ENCODE data around the gene BTBD2. TPM values are rescaled to one million over a fixed set of nuclear protein-coding genes. Genes with fewer than 3 reads are reported as not detected.

Gene BTBD2
- total and polyA plus RNA-seq, 2 experiments from 2014 or later: 56.4 to 76.0 TPM

GRCh38 chr19:1974381-1975161, 40.9 kb downstream of the BTBD2 start:
- H4K20me1 ChIP-seq (ENCODE audit: insufficient read depth, poor library complexity, severe bottlenecking): peaks cover 17% of the 10 kb centered on the region
- H2AFZ ChIP-seq: no peak overlapping the region
- H3K9me3 ChIP-seq (ENCODE audit: low read depth): no peaks in the 10 kb centered on the region
- H3K9me2 ChIP-seq (replicated peaks; ENCODE audit: insufficient read depth): no peaks in the 10 kb centered on the region
- no peak for DNase-seq (ENCODE audit: low spot score)
- H3K4me1 ChIP-seq (ENCODE audit: insufficient read depth): no peaks in the 10 kb centered on the region
- no peaks in the 10 kb centered on the region for H3K36me3 ChIP-seq (replicated peaks; ENCODE audit: insufficient read depth, low read depth)
- TF ChIP-seq, protein P1, sequence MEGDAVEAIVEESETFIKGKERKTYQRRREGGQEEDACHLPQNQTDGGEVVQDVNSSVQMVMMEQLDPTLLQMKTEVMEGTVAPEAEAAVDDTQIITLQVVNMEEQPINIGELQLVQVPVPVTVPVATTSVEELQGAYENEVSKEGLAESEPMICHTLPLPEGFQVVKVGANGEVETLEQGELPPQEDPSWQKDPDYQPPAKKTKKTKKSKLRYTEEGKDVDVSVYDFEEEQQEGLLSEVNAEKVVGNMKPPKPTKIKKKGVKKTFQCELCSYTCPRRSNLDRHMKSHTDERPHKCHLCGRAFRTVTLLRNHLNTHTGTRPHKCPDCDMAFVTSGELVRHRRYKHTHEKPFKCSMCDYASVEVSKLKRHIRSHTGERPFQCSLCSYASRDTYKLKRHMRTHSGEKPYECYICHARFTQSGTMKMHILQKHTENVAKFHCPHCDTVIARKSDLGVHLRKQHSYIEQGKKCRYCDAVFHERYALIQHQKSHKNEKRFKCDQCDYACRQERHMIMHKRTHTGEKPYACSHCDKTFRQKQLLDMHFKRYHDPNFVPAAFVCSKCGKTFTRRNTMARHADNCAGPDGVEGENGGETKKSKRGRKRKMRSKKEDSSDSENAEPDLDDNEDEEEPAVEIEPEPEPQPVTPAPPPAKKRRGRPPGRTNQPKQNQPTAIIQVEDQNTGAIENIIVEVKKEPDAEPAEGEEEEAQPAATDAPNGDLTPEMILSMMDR (IDR thresholded peaks at IDR 0.05; ENCODE audit: poor library complexity): no peak
- TF ChIP-seq EZH2 (IDR thresholded peaks at IDR 0.05; ENCODE audit: borderline replicate concordance) (no peak), EZH2phosphoT487 (IDR thresholded peaks at IDR 0.05; ENCODE audit: low read depth, severe bottlenecking, unreplicated experiment) (no peak)
- no peaks in the 10 kb centered on the region for H3K27me3 ChIP-seq
- no peak overlapping the region for H3K4me2 ChIP-seq
- WGBS (ENCODE audit: low lambda C conversion rate, missing lambda C conversion rate): 94% methylated on average over 27 of the region's 28 CpGs
- H3K79me2 ChIP-seq: peaks cover 32% of the 10 kb centered on the region
- no peak overlapping the region for H3K4me3 ChIP-seq
- no peak overlapping the region for H3K27ac ChIP-seq

- DNase-seq (ENCODE audit: low spot score): no peak
- no peak overlapping the region for H3K27ac ChIP-seq
- no peak overlapping the region for H3K4me2 ChIP-seq
- no peak overlapping the region for H3K4me3 ChIP-seq
- no peaks in the 10 kb centered on the region for H3K9me2 ChIP-seq (replicated peaks; ENCODE audit: insufficient read depth)
- no peaks in the 10 kb centered on the region for H3K9me3 ChIP-seq (ENCODE audit: low read depth)
- no peak overlapping the region for H2AFZ ChIP-seq
- no peaks in the 10 kb centered on the region for H3K36me3 ChIP-seq (replicated peaks; ENCODE audit: insufficient read depth, low read depth)
- TF ChIP-seq EZH2 (IDR thresholded peaks at IDR 0.05; ENCODE audit: borderline replicate concordance) (no peak), EZH2phosphoT487 (IDR thresholded peaks at IDR 0.05; ENCODE audit: low read depth, severe bottlenecking, unreplicated experiment) (no peak)
- TF ChIP-seq, protein P1 (IDR thresholded peaks at IDR 0.05; ENCODE audit: poor library complexity): no peak
- no peaks in the 10 kb centered on the region for H3K27me3 ChIP-seq
- no peaks in the 10 kb centered on the region for H3K4me1 ChIP-seq (ENCODE audit: insufficient read depth)
- H3K79me2 ChIP-seq: peaks cover 38% of the 10 kb centered on the region
- WGBS (ENCODE audit: low lambda C conversion rate, missing lambda C conversion rate): 97% methylated on average over 27 of the region's 27 CpGs
- H4K20me1 ChIP-seq (ENCODE audit: insufficient read depth, poor library complexity, severe bottlenecking): peaks cover 26% of the 10 kb centered on the region
Observed at GRCh38 chr19:1970806-1971502, 44.6 kb downstream of the BTBD2 start.

DNA sequence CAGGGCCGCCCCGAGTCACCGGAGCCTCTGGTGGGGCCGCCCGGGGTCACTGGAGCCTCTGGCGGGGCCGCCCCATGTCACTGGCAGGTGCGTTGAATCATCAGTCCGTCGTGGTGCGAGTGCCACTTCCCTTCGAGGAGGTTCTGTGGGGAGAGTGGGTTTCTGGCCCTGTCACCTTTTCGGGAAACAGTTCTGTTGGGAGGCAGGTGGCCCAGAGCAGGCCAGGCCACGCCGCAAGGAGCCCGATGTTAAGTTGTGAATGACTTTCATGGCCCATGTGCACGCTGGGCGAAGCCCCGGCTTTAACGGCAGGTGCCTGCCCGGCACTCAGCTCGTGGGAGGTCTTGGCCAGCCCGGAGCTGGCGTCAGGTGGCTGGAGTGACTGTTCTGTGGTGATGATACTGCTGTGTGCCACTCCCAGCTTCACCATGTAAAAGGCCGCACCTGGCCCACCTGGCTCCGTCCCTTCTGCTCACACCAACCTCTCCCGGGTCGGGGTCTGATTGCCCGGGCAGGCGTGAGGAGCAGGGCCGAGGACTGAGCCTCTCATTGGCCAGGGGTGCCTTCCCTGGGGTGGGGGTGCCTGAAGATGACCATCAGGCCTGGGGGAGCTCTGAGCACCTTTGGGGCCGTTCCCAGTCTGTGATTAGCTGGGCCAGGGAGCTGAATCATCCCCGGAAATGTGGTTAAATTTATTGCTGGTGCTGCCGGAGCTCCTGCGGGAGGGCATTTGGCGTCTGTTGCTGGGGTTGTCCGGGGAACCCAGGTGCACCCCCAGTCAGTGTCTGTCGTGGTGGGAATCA, 45.3 kb downstream of the BTBD2 start:
- H3K9me2 ChIP-seq (replicated peaks; ENCODE audit: insufficient read depth): no peaks in the 10 kb centered on the region
- H3K36me3 ChIP-seq (replicated peaks; ENCODE audit: insufficient read depth, low read depth): no peaks in the 10 kb centered on the region
- H3K79me2 ChIP-seq: peaks cover 46% of the 10 kb centered on the region

More for the DNA sequence above, 45.3 kb downstream of the BTBD2 start:
- no peak for TF ChIP-seq EZH2phosphoT487 (IDR thresholded peaks at IDR 0.05; ENCODE audit: low read depth, severe bottlenecking, unreplicated experiment)
- TF ChIP-seq, protein P1 (IDR thresholded peaks at IDR 0.05; ENCODE audit: poor library complexity): no peak
- TF ChIP-seq EZH2 (IDR thresholded peaks at IDR 0.05; ENCODE audit: borderline replicate concordance): no peak
- H3K4me2 ChIP-seq: no peak overlapping the region
- no peak overlapping the region for H3K4me3 ChIP-seq
- no peak overlapping the region for H2AFZ ChIP-seq
- H3K27me3 ChIP-seq: no peaks in the 10 kb centered on the region
- H3K4me1 ChIP-seq (ENCODE audit: insufficient read depth): no peaks in the 10 kb centered on the region
- DNase-seq (ENCODE audit: low spot score): no peak
- WGBS (ENCODE audit: low lambda C conversion rate, missing lambda C conversion rate): 96% methylated on average over 37 of the region's 38 CpGs
- no peak overlapping the region for H3K27ac ChIP-seq
- no peaks in the 10 kb centered on the region for H3K9me3 ChIP-seq (ENCODE audit: low read depth)
- peaks cover 28% of the 10 kb centered on the region for H4K20me1 ChIP-seq (ENCODE audit: insufficient read depth, poor library complexity, severe bottlenecking)

Data from hepatocyte (in vitro differentiated cells).